ENCODE measurements around the gene MRPL21. TPM values are rescaled to one million over a fixed set of nuclear protein-coding genes. Genes with fewer than 3 reads are reported as not detected.

The MRPL21 gene
- total and polyA plus RNA-seq, 2 experiments from 2014 or later: 22.6 to 122 TPM

DNA sequence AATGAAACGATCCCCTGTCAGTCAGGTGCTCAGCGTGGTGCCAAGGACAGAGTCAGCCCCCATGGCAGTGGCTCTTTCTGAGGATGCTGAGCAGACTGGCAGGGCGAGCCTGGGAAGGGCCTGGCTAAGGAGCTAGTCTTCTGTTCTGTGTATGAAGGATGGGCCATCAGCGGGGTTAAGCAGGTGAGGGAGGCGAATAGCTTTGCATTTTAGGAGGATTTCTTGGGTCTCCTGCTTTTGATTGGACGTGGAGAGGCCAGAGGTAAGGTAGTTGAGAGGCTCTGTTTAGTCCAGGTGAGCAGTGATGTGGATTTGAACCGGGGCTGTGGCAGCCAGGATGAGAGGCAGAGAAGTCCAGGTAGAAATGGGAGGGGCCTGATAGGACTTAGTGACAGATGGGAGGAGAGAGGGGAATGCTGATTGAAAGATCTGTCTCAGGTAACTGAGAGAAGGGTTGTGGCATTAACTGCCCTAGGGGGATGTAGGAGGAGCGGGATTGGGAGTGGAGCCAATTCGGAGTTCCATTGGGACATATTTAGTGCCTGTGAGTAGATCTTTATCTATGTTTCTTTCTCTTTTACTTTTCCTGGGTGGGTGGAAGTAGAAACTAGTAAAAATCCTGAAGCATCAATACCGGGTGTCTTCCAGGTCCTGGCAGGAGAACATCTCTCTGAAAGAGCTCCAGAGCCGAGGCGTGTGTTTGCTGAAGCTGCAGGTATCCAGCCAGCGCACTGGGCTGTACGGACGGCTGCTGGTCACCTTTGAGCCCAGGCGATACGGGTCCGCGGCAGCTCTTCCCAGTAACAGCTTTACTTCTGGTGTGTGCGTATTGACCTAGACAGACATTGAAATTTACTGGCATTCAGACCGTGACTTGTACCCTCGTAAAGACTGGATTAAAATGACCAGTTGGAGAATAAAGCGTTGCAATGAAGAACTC is 2.1 kb upstream of the MRPL21 start:
- TF ChIP-seq EZH2 (IDR thresholded peaks at IDR 0.05; ENCODE audit: insufficient read depth, poor library complexity, severe bottlenecking): no peak
- no peak for TF ChIP-seq EZH2phosphoT487 (IDR thresholded peaks at IDR 0.05; ENCODE audit: insufficient read depth, low read depth)
- H3K9me2 ChIP-seq (ENCODE audit: insufficient read depth): no peaks in the 10 kb centered on the region
- H3K4me2 ChIP-seq (ENCODE audit: unreplicated experiment): peak overlapping the region; percentile 96
- peaks cover 6% of the 10 kb centered on the region; the same call in 1 of the 2 replicates for H3K4me1 ChIP-seq (ENCODE audit: insufficient read depth)
- in situ Hi-C loops (cut with MboI): no loop called here
- H2AFZ ChIP-seq: no peak overlapping the region
- 84 to 88% methylated on average over 23 of the region's 23 CpGs for WGBS, 2 experiments (ENCODE audit: low coverage in 1 of 2, low lambda C conversion rate in 2 of 2, missing lambda C conversion rate in 2 of 2)
- H3K9ac ChIP-seq: peak overlapping the region; percentile 92
- H4K20me1 ChIP-seq (ENCODE audit: insufficient read depth): no peaks in the 10 kb centered on the region
- H3K27ac ChIP-seq: no peak overlapping the region
- H3K79me2 ChIP-seq (ENCODE audit: insufficient read depth): peaks cover 72% of the 10 kb centered on the region
- peak overlapping the region; percentile 98 for H3K4me3 ChIP-seq
- no peak for DNase-seq
- no peaks in the 10 kb centered on the region for H3K9me3 ChIP-seq (ENCODE audit: low read depth)
- 0 out of 2 replicates have a peak, but pooled peaks cover 4% of the 10 kb centered on the region for H3F3A ChIP-seq (ENCODE audit: insufficient read depth)
- no peaks in the 10 kb centered on the region for H3K27me3 ChIP-seq (replicated peaks; ENCODE audit: insufficient read depth)
- H3K36me3 ChIP-seq (ENCODE audit: low read depth): peaks cover 9% of the 10 kb centered on the region; the same call in 1 of the 2 replicates

DNA sequence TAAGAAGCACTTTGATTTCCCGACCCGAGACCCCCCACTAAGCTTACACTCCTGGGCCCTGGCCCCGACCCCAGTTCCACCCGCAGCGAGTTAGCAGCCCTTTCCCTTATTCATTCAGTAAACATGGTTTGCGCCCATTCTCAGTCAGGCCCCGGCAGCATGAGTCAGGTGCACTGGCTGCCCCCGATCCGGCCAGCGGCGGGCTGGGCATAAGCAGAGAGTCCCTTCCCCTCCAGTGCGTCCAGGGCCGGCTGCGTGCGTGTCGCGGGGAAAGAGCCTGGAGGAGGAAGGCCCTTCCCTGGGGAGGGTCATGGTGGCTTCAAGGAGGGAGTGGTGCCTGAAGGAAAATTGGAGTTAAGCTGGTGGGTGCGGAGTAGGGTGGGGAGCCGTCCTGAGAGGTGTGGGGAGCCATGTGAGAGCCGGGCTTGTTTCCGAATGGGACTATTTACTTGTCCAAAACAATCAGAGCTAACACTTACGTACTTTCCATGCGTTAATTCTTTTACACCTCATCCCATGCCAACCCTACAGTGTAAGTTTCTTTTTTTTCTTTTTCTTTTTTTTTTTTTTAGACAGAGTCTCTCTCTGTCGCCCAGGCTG is 716 bp upstream of the MRPL21 start:
- H3K36me3 ChIP-seq (ENCODE audit: low read depth): peaks cover 5% of the 10 kb centered on the region; the same call in 1 of the 2 replicates
- H3K79me2 ChIP-seq (ENCODE audit: insufficient read depth): peaks cover 86% of the 10 kb centered on the region
- H3K4me1 ChIP-seq (ENCODE audit: insufficient read depth): peaks cover 6% of the 10 kb centered on the region; the same call in 1 of the 2 replicates
- no peaks in the 10 kb centered on the region for H3K9me2 ChIP-seq (ENCODE audit: insufficient read depth)
- peak overlapping the region; percentile 92 for H3K9ac ChIP-seq
- H3K27me3 ChIP-seq (replicated peaks; ENCODE audit: insufficient read depth): no peaks in the 10 kb centered on the region
- H2AFZ ChIP-seq: peak overlapping the region; percentile 91
- H3K4me2 ChIP-seq (ENCODE audit: unreplicated experiment): peak overlapping the region; percentile 96
- DNase-seq: peak; percentile 72
- peak overlapping the region; percentile 98 for H3K4me3 ChIP-seq
- no peaks in the 10 kb centered on the region for H3K9me3 ChIP-seq (ENCODE audit: low read depth)
- H3F3A ChIP-seq (ENCODE audit: insufficient read depth): 0 out of 2 replicates have a peak, but pooled peaks cover 4% of the 10 kb centered on the region
- in situ Hi-C loops (cut with MboI): no loop called here
- TF ChIP-seq EZH2 (IDR thresholded peaks at IDR 0.05; ENCODE audit: insufficient read depth, poor library complexity, severe bottlenecking) (no peak), EZH2phosphoT487 (IDR thresholded peaks at IDR 0.05; ENCODE audit: insufficient read depth, low read depth) (no peak)
- H4K20me1 ChIP-seq (ENCODE audit: insufficient read depth): no peaks in the 10 kb centered on the region
- H3K27ac ChIP-seq: peak overlapping the region; percentile 60
- whole genome bisulfite sequencing, 2 experiments (ENCODE audit: low coverage in 1 of 2, low lambda C conversion rate in 2 of 2, missing lambda C conversion rate in 2 of 2): 1 to 2% methylated on average over 22 to 24 of the region's 24 CpGs

DNA sequence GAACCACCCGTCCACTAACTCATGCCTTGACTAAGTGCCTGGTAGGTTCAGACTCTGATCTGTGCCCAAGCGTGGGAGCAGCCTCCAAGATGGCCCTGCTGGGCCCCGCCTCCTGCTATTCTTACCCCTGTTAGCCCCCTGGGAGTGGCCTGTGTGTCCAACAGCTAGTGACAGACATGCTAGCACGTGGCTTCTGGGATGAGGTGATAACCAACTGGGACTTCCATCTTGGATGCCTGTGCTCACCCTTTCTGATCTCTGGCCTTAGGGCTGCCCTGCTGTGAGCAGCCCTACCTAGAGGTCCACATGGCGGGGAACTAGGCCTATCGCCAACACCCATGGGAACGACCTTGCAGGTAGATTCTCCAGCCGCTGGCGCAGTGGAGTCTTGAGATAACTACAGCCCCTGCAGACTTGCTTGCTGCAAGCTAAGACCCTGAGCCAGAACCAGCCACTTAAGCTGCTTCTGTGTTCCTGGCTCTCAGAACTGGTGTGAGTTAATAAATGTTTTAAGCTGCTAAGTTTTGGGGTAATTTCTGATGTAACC is 2.7 kb downstream of the MRPL21 start:
- peaks cover 70% of the 10 kb centered on the region for H3K79me2 ChIP-seq (ENCODE audit: insufficient read depth)
- DNase-seq: no peak
- H3K4me1 ChIP-seq (ENCODE audit: insufficient read depth): peaks cover 6% of the 10 kb centered on the region; the same call in 1 of the 2 replicates
- H3K27ac ChIP-seq: no peak overlapping the region
- in situ Hi-C loops (cut with MboI): no loop called here
- H3K36me3 ChIP-seq (ENCODE audit: low read depth): peaks cover 8% of the 10 kb centered on the region
- TF ChIP-seq EZH2 (IDR thresholded peaks at IDR 0.05; ENCODE audit: insufficient read depth, poor library complexity, severe bottlenecking) (no peak), EZH2phosphoT487 (IDR thresholded peaks at IDR 0.05; ENCODE audit: insufficient read depth, low read depth) (no peak)
- H4K20me1 ChIP-seq (ENCODE audit: insufficient read depth): no peaks in the 10 kb centered on the region
- no peaks in the 10 kb centered on the region for H3K27me3 ChIP-seq (replicated peaks; ENCODE audit: insufficient read depth)
- H3K9ac ChIP-seq: no peak overlapping the region
- no peak overlapping the region for H3K4me2 ChIP-seq (ENCODE audit: unreplicated experiment)
- H3K9me2 ChIP-seq (ENCODE audit: insufficient read depth): no peaks in the 10 kb centered on the region
- H3K4me3 ChIP-seq: no peak overlapping the region
- WGBS, 2 experiments (ENCODE audit: low coverage in 1 of 2, low lambda C conversion rate in 2 of 2, missing lambda C conversion rate in 2 of 2): 90% methylated on average over 9 of the region's 9 CpGs
- H2AFZ ChIP-seq: no peak overlapping the region
- no peaks in the 10 kb centered on the region for H3K9me3 ChIP-seq (ENCODE audit: low read depth)
- H3F3A ChIP-seq (ENCODE audit: insufficient read depth): 0 out of 2 replicates have a peak, but pooled peaks cover 4% of the 10 kb centered on the region

DNA sequence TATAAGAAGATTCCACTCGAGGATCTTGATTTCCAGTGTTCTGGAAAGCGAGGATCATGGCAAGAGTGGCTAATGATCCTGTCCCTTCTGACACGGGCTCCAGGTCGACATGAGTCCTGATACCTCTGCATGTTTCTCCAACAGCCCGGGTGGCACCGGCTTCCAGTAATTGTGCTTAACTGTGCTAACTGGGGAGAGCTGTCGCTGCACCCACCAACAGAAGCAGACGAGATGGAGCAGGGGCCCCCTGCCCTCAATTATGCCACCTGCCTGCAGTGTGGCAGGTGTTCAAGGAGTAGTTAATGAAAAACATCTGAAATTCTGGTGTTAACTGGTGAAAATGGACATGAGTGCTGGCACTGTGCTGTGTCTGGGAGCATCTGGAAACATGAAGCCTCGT is 6.2 kb downstream of the MRPL21 start:
- Histone ChIP-seq H3F3A (ENCODE audit: insufficient read depth) (peaks cover 9% of the 10 kb centered on the region), H3K79me2 (ENCODE audit: insufficient read depth) (peaks cover 37% of the 10 kb centered on the region), H2AFZ (no peak overlapping the region), H3K4me2 (ENCODE audit: unreplicated experiment) (no peak overlapping the region), H4K20me1 (ENCODE audit: insufficient read depth) (no peaks in the 10 kb centered on the region), H3K27me3 (replicated peaks; ENCODE audit: insufficient read depth) (no peaks in the 10 kb centered on the region), H3K36me3 (ENCODE audit: low read depth) (peaks cover 19% of the 10 kb centered on the region), H3K9ac (no peak overlapping the region), H3K9me2 (ENCODE audit: insufficient read depth) (no peaks in the 10 kb centered on the region), H3K27ac (no peak overlapping the region), H3K4me3 (no peak overlapping the region), H3K4me1 (ENCODE audit: insufficient read depth) (peaks cover under 1% of the 10 kb centered on the region; the same call in 1 of the 2 replicates), H3K9me3 (ENCODE audit: low read depth) (no peaks in the 10 kb centered on the region)
- TF ChIP-seq EZH2phosphoT487 (IDR thresholded peaks at IDR 0.05; ENCODE audit: insufficient read depth, low read depth) (no peak), EZH2 (IDR thresholded peaks at IDR 0.05; ENCODE audit: insufficient read depth, poor library complexity, severe bottlenecking) (no peak)
- 95 to 97% methylated on average over 9 of the region's 9 CpGs for WGBS, 2 experiments (ENCODE audit: low coverage in 1 of 2, low lambda C conversion rate in 2 of 2, missing lambda C conversion rate in 2 of 2)
- DNase-seq: no peak
- in situ Hi-C loops (cut with MboI): no loop called here

Measured in GM23248 (cell line).